Esophagus mucosa (tissue), 1 donor: ENCODE data around the gene MYH9. TPM values are rescaled to one million over a fixed set of nuclear protein-coding genes. Genes with fewer than 3 reads are reported as not detected.

ENCODE experiments used
- ATAC-seq: fragments of 200-7000 bp; cut with Tn5 transposase; one replicate; pipeline ENCODE4 v1.9.1; 2020
- total RNA-seq: library from RNA; stranded (reverse); gene quantifications from one replicate; pipeline ENCODE4 v1.2.4, GENCODE V29; 2023
- donor health status: DM: yes; HTN: yes; CAD: no.

The MYH9 gene
- total RNA-seq, 1 donor from 2014 or later = 487 TPM

DNA sequence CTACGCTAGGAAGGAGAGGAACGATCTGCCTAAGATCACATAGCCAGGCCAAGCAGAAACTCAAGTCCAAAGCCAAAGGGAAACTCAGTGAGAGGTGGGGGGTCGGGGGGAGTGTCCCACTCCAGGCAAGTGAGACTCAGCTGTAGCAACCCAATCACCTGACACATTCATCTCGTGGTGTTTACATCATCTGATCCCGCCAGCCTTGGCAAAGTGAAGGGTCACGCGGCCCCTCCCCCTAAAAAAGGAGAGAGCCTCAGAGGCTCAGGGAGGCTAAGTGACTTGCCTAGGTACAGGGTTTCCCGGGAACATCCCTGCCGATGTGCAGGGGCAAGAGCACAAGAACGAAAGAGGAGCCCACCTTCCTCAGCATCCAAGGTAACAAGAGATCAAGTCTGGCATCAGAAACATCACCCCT, 21.5 kb downstream of the MYH9 start:
- ATAC-seq = no peak

DNA sequence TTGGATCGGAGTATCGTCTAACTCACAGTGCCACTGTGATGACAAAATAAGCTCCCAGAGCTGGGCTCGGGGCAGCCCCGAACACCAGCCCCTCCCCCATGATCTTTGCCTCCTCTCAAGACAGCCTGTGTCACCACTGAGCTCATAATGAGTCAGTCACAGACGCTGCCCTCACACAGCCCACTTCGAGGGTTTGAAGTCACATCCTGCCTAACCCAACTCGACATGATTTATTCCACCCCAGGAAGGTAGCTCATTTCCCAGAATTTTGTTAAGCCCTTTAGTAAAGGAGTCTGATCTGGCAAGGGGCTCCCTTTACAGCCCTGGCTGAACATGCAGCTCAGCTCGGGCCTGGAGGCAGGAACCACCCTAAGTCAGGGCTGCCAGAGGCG, 22.8 kb downstream of the MYH9 start:
- ATAC-seq = peak; percentile 88

DNA sequence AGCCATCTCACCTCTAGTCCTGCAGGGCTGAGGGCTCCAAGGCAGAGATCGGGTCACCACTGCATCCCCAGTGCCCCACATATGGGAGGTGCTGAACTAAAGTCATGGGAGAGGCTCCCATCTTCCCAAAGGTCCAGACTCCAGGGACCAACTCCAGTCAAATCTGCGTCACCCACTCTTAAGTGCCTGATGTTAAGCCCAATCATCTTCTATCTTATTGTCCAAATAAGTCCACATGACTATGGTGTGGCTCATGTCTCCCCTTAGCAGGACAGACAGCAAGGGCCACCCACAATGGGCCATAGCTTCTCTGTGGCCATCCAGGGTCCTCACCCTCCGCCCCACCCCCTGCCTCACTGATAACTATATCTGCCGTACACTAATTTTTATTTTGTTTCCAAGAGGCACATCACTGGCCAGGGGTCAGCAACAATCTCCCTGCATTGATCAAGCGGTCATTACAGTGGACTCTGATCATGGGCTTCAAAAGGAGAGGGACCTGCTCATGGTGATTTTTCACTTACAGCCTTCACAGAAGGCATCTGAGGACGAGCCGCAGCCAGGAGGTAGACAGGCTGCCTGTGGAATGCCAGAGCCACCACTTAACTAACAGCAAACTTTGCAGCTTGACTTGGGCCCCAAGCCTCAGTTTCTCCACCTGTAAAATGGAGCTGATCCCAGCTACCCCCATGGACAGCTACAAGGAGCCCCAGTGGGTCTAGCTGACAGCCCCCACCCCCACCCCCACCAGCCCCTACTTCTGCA, 23.3 kb downstream of the MYH9 start:
- no peak for ATAC-seq

DNA sequence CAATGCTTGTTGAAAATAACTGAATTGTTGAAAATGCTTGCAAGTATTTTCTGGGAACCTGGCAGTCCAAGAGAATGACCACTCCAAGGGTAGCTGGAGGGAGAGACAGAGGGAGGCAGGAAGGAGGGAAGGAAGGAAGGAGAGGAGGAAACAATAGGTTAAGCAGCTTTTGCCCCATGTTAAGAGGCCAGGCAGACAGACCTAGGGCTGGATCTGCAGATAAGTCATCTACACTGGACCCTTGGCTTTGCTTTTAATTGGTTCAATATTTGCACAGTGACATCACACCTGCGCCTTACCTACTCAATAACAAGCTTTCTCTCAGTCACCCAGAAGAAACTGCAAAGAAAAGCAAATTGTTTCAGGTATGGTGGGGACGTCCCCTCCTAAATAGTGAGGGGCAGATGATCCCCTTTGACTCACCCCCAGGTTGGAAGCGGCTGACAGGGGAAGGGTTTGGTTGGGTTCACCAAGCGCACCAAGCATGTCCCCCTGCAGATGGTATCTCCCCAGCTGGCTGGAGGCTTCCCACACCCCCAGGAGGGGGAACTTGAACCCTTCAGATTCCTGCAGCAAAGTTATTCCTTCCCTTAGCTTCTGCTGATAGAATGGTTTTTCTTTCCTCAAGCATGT, 24.3 kb downstream of the MYH9 start:
- no peak for ATAC-seq

DNA sequence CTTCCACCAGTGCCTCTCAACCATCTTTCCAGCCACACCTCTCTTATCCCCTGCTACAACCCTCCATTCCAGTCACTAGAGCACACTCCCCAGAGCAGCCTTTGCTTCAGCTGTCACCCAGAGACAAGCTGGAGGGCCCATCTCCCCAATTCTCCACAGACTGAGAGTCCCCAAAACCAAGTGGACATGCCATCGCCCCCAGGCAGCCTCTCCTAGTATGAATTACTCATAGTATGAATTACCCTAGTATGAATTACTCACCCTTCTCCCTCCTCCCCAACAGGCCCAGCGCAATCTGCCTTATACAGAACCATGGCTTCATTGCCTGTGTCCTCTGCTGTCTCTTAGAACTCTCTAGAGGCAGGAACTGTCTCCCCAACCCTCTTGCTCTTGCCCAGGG, 24.8 kb downstream of the MYH9 start:
- peak; percentile 62 for ATAC-seq

DNA sequence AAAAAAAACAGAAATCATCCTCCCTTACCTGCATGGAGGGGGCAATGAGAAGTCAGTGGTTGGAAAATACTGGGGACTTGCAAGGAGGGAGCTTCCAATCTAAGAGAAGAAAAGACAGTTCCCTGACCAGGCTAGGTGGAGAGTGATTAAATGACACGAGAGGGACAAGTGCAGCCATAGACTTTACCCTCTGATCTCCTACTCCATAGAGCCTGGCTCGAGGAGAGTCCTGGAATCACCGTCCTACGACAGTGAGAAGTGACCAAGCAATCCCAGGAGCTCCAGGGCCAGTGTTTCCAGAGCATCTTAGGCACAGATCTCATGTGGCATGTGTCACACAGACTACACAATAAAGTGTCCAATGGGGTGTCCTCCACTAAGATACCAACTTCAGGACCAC, 25.7 kb downstream of the MYH9 start:
- ATAC-seq = no peak

DNA sequence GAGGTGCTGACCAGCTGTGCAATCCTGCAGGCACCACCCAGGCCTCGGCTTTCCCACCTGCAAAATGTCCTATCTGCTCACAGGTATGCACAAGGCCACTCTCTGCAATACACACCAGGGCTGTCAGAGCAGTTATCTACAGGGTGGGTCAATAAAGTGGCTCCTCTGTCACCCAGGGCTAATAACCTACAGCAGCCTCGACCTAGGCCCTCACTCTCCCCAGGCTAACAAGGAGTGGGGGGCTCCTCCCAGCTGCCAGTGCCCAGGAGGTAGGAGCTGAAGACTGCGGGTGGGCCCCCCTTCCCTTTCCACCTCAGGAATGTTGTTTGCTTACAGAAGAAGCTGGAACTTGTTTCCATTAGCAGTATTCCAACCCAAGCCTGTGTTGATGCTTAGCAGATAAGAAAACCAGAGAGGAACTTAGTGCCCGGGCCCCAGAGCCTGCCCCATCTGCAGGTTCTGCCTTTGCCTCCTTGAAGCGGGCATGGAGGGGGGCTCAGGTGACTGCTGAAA, 26.8 kb downstream of the MYH9 start:
- ATAC-seq = no peak

DNA sequence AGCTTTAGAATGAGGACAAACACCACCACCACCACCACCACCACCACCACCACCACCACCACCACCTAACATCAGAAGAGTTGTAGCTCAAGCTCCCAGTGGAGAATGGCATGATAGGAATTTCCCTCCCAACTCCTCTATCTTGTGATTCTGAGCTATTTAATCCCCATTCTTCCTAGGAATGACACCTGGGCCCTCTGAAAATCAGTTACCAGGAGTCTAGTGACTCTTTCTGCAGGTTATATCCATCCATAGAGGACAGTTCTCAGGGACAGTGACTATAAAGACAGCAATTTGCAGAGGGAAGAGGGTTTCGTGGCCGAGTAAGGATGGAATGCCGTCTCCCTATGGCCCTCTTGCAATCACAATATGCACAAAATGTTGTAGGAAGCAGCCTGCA, 27.8 kb downstream of the MYH9 start:
- no peak for ATAC-seq

DNA sequence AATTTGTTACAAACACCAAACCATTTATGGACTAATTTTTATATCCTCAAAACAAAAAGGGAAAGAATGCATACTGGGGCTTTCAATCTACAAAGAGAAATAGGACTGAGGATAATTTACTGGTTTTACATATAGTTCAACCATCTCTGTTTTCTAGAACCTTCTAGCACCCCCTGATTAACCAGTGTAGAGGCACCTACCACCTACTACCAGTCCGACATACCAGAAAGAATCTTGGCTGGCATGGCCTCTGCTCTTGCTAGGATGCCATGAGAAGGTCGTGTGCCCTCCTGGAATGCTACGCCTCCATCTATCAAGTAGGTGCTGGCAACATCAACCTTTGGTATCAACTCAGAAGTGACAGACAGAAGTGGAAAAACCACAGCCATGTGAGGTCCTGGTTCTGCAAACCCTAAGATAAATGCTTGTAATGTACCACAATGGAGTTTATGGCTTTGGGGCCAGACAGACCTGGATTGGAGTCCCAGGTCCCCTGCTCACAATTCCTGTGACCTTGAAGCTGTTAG, 28.2 kb downstream of the MYH9 start:
- ATAC-seq = no peak

DNA sequence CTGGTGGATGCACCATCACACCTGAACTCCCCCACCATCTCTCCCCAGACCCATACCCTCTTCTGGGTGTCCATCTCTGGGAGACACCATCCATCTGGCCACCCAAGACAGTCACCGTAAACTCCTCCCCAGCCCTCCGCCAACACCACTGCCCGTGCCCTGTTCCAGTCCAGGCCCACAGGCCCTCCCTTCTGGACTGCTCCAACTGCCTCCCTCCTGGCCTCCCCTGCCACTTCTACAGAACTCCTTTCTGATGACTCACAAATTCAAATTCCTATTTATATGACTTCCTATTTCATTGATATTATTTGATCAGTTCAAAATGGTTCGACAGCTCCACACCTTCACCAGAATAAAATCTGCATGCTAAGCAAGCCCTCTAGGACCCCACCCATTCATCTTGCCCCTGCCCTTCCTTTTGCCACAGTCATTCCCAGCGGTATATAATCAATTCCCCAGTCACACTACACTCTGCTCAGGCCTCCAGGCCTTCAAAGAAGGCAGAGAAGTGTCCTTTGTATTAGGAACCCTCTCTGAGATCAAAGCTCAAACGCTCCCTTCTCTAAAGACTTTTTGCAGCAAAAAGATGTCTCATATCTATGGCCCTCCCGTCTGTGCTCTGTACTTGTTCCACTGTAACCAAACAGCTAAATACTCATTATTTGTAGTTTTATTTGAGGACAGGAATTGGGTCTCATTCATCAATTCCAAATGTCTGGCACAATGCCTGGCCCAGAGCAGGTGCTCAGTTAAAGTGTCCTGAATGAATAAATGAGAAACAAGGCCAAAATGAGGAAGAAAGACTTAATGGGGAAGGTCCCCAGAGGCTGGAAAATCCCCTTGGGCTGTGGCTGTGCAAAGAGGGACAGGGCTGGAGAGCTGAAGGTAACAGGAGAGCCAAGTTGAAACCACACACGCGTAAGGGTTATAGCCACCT, 29.0 kb downstream of the MYH9 start:
- ATAC-seq = peak; percentile 6

DNA sequence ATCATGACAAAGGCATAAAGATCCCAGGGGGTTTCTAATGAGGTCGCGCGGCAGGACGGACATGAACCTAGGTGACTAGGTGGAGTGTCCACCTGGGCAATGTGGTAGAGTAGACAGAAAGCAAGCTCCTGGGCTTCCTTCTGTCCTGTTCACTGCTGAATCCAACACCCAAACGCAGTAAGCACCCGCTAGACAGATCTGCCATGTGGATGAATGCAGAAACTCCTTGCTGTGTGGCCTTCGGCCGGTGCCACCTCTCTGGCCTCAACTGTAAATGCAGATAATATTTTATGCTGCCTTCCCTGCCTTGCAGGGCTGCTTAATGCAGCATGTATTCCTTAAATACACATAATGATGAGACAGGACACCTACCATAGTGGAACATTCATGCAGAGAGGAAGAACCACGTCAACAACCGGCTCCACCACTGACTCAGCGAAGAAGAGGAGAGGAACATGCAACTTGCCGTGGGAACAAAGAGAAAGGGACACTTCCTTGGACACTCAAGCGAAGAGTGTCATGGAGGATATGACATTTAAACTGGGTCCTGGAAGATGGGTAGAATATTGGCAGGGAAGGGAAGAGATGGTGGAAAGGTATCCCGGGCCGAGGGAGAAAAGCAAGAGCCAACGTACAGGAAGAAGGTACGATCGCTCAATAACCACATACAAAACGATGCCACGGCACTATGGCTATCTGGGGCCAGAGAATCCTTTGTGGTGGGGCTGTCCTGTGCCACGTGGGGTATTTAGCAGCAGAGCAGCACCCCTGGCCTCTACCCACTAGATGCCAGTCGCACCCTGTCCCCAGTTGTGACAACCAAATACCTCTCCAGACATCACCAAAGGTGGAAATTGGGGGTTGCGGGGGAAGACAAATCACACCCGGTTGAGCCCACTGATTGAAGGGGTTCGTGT, 30.8 kb downstream of the MYH9 start:
- ATAC-seq = peak; percentile 51

DNA sequence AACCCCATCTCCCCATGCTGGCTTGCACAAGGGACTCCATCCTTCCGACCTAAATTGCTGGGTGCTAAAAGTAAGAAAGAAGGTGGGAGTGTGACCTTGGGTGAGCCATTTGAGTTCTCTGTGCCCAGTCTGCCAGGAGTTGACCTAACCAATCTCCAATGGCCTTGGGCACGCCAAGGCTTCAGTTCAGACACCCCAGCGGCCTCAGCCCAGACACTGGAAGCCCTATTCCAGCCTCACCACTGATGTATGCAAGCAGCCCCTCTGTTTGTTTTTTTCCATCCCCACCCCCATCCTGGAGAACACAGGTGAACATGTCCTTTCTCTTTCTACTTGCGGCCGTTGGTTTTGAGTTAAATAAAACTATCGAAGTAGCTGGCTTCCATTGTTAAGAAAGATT, 31.9 kb downstream of the MYH9 start:
- ATAC-seq = no peak

DNA sequence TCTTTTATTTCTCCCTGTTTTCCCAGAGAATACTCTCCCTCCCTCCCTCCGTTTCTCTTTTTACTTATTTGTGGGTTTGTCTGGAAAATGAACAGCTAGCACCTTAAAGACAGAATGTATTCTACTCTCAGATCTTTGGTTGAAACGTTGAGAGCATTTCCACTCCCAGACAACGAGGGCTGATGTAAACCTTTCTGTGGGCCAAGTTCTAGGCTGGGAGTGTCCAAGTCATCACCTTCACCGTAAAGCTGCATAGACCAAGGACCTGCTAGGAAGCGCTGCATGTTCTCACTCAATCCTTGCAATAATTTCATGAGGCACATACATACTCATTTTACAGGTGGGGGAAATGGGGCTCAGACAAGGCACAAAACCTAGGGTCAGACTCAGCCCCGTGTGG, 32.4 kb downstream of the MYH9 start:
- ATAC-seq = no peak

DNA sequence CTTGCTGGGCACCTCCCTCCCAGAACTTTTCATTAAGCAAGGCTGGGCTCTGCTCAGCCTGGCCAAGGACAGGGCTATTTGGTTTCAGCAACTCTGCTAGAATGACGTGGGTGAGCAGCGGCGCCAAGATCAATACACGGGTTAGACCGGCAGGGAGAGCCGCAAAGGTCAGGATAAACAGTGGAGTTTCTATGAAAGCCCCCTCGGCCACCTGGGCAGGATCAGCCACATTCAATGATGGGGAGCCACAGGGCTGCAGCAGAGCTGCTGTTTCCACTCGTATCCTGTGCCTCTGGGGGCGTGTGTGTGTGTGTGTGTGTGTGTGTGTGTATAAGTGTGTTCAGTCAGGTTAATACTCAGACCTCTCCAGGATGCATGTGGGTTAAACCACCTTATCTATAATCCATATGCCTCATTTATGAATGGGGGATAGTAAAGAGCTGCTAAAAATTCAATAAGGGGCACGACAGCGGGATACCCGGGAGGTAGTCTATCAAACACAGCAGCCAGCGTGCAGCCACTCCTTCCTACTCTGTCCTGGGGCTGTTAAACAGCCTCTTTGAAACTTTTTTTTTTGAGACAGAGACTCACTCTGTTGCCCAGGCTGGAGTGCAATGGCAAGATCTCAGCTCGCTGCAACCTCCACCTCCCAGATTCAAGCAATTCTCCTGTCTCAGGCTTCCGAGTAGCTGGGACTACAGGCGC, 34.8 kb downstream of the MYH9 start:
- ATAC-seq = no peak

DNA sequence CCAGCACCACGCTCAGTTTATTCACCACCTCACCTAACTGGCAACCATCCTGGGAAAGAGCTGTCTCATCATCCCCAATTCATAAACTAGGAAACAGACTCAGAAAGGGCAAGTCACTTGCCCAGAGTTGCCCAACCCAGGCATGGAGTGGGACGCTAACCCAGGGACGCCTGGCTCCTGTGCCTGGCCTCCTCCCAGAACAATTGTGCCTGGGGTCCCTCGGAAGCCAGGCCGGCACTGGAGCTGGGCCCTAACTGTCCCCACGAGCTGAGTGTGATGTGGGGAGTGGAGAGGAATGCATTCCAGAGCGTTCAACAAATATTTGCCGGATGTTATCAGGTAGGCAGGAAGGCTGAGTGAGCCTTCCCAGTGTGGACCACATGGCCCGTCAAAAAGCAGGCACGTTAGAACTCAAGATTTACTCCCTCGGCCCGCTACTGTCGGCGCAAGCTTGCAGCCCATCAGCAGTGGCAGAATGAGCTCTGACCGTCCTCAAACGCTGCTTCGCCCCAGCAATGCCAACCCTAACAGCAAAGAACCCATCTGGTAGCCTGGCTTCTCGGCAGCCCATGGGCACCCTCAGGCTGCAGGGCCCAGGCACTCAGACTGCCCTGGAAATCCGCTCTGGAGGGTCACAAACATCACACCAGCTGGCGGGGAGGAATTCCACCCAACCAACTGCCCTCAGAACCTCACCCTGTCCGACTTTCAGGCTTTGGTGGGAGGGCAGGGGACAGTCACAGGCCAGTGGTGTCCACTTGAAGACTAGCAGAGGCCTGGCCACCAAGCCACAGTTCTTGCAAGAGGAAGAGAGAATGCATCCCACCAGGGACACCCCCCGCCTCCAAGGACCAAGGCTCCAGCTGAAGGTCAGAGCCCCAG, 35.6 kb downstream of the MYH9 start:
- peak; percentile 65 for ATAC-seq

DNA sequence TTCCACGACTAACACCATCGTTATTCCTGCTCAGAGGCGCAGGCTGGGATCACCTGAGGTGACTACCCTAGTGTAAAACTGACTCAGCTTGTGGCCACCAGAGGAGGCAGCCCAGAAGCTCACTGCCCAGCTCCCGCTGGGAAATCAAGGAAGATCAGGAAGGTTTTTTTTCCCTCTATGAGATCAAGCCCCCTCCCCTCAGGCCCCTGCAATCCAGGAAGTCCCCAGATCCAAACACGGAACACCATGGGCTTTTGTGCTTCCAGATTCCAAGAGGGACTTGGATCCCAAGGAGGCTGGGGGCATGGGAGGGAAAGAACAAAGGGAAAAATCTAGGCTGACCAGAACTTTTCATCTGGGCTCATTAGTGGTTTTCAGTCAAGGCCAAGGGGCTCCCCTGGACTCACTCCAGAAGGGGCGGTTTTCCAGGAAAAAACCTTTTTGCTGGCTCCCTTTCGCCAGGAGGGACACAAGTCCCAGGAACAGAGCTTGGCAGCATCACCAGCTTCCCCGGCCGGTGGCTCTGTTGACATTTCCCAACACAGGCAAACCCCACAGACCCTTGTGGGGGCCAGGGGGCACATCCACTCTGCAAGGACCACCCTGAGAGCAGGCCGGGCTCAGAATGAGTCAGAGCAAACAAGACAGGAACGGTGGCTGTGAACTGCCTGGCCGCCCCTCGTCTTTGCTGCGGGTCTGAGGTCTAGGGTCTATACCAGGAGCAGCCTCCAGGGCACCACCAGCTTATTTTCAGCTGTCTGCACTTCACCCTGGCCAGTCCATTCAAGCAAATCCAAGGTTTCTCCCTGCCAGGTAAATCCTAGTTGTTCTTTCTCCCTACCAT, 36.8 kb downstream of the MYH9 start:
- no peak for ATAC-seq

DNA sequence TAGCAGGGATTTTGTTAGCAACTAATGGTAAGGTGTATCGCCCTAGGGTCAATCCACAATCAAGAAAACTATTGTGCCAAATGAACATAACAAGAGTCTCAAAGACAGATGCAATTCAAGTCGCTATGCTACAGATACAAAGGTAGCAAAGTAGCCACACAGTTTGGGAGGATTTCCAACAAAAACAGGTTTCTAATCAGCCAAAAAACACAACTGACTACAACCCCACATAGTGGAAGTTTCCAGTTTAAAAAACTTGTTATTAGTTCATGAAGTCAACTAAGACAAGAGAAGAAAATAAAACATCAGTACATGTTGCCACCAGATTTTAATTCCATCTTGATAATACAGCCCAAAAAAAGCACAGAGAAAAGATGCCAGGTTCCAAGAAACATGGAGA, 38.0 kb downstream of the MYH9 start:
- ATAC-seq = no peak

DNA sequence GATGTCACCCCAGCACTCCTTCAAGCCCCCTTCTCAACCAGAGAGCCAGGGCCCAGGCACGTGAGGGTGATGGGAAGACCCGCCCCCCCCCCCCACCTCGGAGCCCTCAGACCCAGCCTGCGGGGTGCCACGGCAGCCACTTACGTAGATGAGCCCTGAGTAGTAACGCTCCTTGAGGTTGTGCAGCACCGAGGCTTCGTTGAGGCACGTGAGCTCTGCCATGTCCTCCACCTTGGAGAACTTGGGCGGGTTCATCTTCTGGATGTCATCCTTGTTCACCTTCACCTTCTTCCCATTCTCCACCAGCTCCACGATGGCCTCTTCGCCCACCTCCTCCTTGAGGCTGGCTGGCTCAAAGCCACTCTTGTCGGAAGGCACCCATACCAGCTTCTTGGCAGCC, 39.0 kb downstream of the MYH9 start:
- ATAC-seq = no peak

DNA sequence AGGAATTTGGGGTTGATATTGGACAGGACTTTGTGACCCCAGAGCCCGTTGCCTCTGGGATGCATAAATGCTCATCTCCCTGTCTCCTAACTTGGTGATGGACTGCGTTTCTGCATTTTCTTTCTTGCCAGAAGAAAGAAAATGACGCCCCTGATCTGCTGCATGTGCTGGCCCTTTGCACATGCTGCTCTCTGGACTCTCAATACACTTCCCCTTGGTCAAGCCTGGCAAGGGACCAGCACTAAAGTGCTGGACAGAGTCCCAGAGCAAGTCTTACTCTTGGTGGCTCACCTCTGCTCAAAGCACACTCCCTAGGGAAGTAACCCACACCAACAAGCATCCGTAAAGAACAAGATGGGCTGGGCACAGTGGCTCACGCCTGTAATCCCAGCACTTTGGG, 40.7 kb downstream of the MYH9 start:
- ATAC-seq = no peak
